Activated B cell treated with CpG ODN at 0.5 μM for 24 hours (primary cell): ENCODE measurements around the gene CCL25. TPM values are rescaled to one million over a fixed set of nuclear protein-coding genes. Genes with fewer than 3 reads are reported as not detected.

Source experiments
- ATAC-seq: fragments of 200-7000 bp; cut with Tn5 transposase; one replicate; pipeline ENCODE4 v1.10.0; 2021; ENCODE audit warnings: low read depth, mild to moderate bottlenecking, moderate library complexity
- CTCF ChIA-PET: fragments of 350-600 bp; sonication (Branson Sonifier 250); formaldehyde crosslinking; loops from one replicate; lab custom pipeline; 2021; ENCODE audit warnings: antibody characterized with exemption; lab: Charles Lee
- POLR2A ChIA-PET: fragments of 350-600 bp; sonication (Branson Sonifier 250); formaldehyde crosslinking; loops from one replicate; lab custom pipeline; 2021; ENCODE audit warnings: antibody characterized with exemption; lab: Charles Lee
- DNase-seq: peaks from one replicate; pipeline ENCODE4 v3.0.0; 2022
- H3K27ac Mint-ChIP-seq: one replicate; pipeline ENCODE4 v1.8.0; 2020; ENCODE audit warnings: mixed read lengths
- H3K27me3 Mint-ChIP-seq: one replicate; pipeline ENCODE4 v1.8.0; 2021; ENCODE audit warnings: mixed read lengths
- H3K36me3 Mint-ChIP-seq: one replicate; pipeline ENCODE4 v1.8.0; 2021; ENCODE audit warnings: low read depth, mixed read lengths
- H3K4me1 Mint-ChIP-seq: one replicate; pipeline ENCODE4 v1.8.0; 2021; ENCODE audit warnings: mixed read lengths
- H3K4me3 Mint-ChIP-seq: one replicate; pipeline ENCODE4 v1.8.0; 2020; ENCODE audit warnings: mild to moderate bottlenecking, mixed read lengths
- H3K9me3 Mint-ChIP-seq: one replicate; pipeline ENCODE4 v1.8.0; 2020; ENCODE audit warnings: mixed read lengths
- intact Hi-C: fragments of 100-400 bp; cut with micrococcal nuclease; formaldehyde crosslinking; loops from one replicate; pipeline ENCODE4 v1.15.1; 2024
- total RNA-seq: library from RNA; stranded (reverse); gene quantifications from 2 replicates; pipeline ENCODE4 v1.2.3, GENCODE V29; 2022
- TF ChIP-seq, protein P1 (sequence below): fragments of 200-600 bp; IDR thresholded peaks from one replicate; pipeline ENCODE4 v1.8.0; 2022; ENCODE audit warnings: antibody characterized with exemption, mild to moderate bottlenecking

The CCL25 gene
- total RNA-seq, 1 donor from 2014 or later: not detected

DNA sequence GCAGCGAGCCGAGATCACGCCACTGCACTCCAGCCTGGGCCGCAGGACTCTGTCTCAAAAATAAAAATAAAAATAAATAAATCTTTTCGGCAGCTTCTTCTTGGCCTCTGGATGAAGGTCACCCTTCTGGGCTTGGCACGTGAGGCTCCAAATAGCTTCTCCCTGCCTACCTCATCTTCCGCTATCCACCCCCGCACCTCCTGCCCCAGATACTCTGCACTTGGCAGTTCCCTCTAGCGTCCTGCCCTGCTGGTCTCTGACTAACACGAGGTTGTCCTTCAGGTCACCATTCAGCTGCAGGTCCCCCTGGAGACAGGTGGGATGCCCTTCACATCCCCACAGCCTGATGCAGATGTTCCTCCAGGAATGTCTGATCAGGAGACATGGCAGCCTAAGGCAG lies 8.5 kb upstream of the CCL25 start:
- no peaks in the 10 kb centered on the region for H3K36me3 Mint-ChIP-seq
- H3K4me1 Mint-ChIP-seq: no peaks in the 10 kb centered on the region
- H3K27me3 Mint-ChIP-seq: peaks cover 10% of the 10 kb centered on the region
- no peaks in the 10 kb centered on the region for H3K9me3 Mint-ChIP-seq
- no peak overlapping the region for H3K27ac Mint-ChIP-seq
- DNase-seq (no peak), ATAC-seq (no peak)
- TF ChIP-seq, protein P1, sequence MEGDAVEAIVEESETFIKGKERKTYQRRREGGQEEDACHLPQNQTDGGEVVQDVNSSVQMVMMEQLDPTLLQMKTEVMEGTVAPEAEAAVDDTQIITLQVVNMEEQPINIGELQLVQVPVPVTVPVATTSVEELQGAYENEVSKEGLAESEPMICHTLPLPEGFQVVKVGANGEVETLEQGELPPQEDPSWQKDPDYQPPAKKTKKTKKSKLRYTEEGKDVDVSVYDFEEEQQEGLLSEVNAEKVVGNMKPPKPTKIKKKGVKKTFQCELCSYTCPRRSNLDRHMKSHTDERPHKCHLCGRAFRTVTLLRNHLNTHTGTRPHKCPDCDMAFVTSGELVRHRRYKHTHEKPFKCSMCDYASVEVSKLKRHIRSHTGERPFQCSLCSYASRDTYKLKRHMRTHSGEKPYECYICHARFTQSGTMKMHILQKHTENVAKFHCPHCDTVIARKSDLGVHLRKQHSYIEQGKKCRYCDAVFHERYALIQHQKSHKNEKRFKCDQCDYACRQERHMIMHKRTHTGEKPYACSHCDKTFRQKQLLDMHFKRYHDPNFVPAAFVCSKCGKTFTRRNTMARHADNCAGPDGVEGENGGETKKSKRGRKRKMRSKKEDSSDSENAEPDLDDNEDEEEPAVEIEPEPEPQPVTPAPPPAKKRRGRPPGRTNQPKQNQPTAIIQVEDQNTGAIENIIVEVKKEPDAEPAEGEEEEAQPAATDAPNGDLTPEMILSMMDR: no peak
- ChIA-PET POLR2A (no interaction called here), CTCF (interaction anchor here (1.0 kb wide), 1 partner anchor 42 kb away, joined by 4 read pairs; no protein-coding TSS in a partner anchor)
- no peak overlapping the region for H3K4me3 Mint-ChIP-seq
- intact Hi-C loops: no loop called here

DNA sequence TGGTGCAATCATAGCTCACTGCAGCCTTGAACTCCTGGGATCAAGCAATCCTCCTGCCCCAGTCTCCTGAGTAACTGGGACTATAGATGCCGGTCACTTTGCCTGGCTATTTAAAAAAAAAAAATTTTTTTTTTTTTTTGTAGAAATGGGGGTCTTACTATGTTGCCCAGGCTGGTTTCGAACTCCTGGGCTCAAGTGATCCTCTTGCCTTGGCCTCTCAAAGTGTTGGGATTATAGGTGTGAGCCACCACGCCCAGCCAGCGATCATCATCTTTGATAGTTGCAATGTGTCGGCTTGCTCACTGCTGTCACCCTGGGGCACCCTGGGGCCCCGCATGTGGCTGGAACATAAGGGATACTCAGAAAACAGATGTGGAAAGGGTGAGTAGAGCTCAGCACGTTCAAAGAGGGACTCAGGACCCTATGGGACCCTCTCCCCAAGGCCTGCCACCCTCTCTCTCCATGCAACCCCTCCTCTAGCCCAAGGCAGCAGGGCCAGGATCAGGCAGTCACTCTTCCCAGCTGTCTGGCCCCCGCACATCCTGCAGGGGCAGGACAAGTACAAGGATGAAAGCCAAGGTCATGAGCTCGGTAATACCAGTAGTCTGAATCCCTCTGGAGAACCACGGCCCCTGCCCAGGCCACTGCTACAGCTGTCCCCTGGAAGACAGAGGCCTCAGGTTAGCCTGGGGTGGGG lies 6.5 kb upstream of the CCL25 start:
- ATAC-seq: no peak
- H3K36me3 Mint-ChIP-seq: no peaks in the 10 kb centered on the region
- H3K4me1 Mint-ChIP-seq: peaks cover 8% of the 10 kb centered on the region
- intact Hi-C loops: no loop called here
- H3K27ac Mint-ChIP-seq: no peak overlapping the region
- POLR2A ChIA-PET: no interaction called here
- DNase-seq: no peak
- no peak overlapping the region for H3K4me3 Mint-ChIP-seq
- CTCF ChIA-PET: no interaction called here
- H3K9me3 Mint-ChIP-seq: no peaks in the 10 kb centered on the region
- TF ChIP-seq, protein P1: no peak
- H3K27me3 Mint-ChIP-seq: peaks cover 11% of the 10 kb centered on the region

- Mint-ChIP-seq H3K9me3 (no peaks in the 10 kb centered on the region), H3K4me3 (no peak overlapping the region), H3K27ac (no peak overlapping the region), H3K4me1 (peaks cover 9% of the 10 kb centered on the region), H3K36me3 (no peaks in the 10 kb centered on the region), H3K27me3 (peaks cover 8% of the 10 kb centered on the region)
- intact Hi-C loops: no loop called here
- ATAC-seq: no peak
- POLR2A ChIA-PET: no interaction called here
- TF ChIP-seq, protein P1: no peak
- CTCF ChIA-PET: no interaction called here
- DNase-seq: no peak
Observed at GRCh38 chr19:8046569-8047165, 5.9 kb upstream of the CCL25 start.

- POLR2A ChIA-PET: interaction anchor here (0.7 kb wide), 1 partner anchor 954 kb away, joined by 8 read pairs; no protein-coding TSS in a partner anchor
- CTCF ChIA-PET: no interaction called here
- intact Hi-C loops: loop anchor here (5.0 kb wide), 1 partner anchor 48 kb away; no protein-coding TSS in a partner anchor
- Mint-ChIP-seq H3K27me3 (peaks cover 4% of the 10 kb centered on the region), H3K4me3 (peak overlapping the region; percentile 68), H3K27ac (peak overlapping the region; percentile 30), H3K9me3 (no peaks in the 10 kb centered on the region), H3K36me3 (no peaks in the 10 kb centered on the region), H3K4me1 (peaks cover 16% of the 10 kb centered on the region)
- DNase-seq (peak; percentile 88), ATAC-seq (peak; percentile 97)
- TF ChIP-seq, protein P1: no peak
Observed at GRCh38 chr19:8050274-8051096, 2.1 kb upstream of the CCL25 start.
